MM.1S (cell line): ENCODE data around the gene HMGCS1.

Experiments
- DNase-seq: peaks from one replicate; pipeline ENCODE4 v3.0.0-alpha.2; 2015
- H2AFZ ChIP-seq: fragments of 300-600 bp; sonication (generic); 2 replicates; pipeline ENCODE4 v1.6.0; 2016; ENCODE audit warnings: antibody characterized with exemption, low read length
- H3F3A ChIP-seq: fragments of 300-600 bp; sonication (generic); 2 replicates; pipeline ENCODE4 v1.6.1; 2016; ENCODE audit warnings: mild to moderate bottlenecking, antibody characterized with exemption, low read length, moderate library complexity, mixed read lengths; ENCODE audit not compliant: insufficient read depth
- H3K27ac ChIP-seq: fragments of 300-600 bp; sonication (generic); 2 replicates; pipeline ENCODE4 v1.5.1; 2016; ENCODE audit warnings: mild to moderate bottlenecking, low read length
- H3K27me3 ChIP-seq: fragments of 300-600 bp; sonication (generic); replicated peaks from 2 replicates; pipeline ENCODE4 v1.6.0; 2016; ENCODE audit warnings: low read length; ENCODE audit not compliant: insufficient read depth
- H3K36me3 ChIP-seq: fragments of 300-600 bp; sonication (generic); replicated peaks from 2 replicates; pipeline ENCODE4 v1.6.1; 2016; ENCODE audit warnings: mild to moderate bottlenecking, low read length, mixed read lengths; ENCODE audit not compliant: insufficient read depth
- H3K4me1 ChIP-seq: fragments of 300-600 bp; sonication (generic); 2 replicates; pipeline ENCODE4 v1.6.1; 2016; ENCODE audit warnings: low read length, mixed read lengths
- H3K4me2 ChIP-seq: fragments of 300-600 bp; sonication (generic); 2 replicates; pipeline ENCODE4 v1.6.0; 2016; ENCODE audit warnings: low read depth, low read length
- H3K4me3 ChIP-seq: fragments of 300-600 bp; sonication (generic); 2 replicates; pipeline ENCODE4 v1.5.1; 2016; ENCODE audit warnings: low read length, mixed read lengths
- H3K79me2 ChIP-seq: fragments of 300-600 bp; sonication (generic); 2 replicates; pipeline ENCODE4 v1.6.1; 2016; ENCODE audit warnings: mixed run types, low read length, mixed read lengths
- H3K9ac ChIP-seq: fragments of 300-600 bp; sonication (generic); 2 replicates; pipeline ENCODE4 v1.6.1; 2016; ENCODE audit warnings: low read length, mixed read lengths
- H3K9me2 ChIP-seq: fragments of 300-600 bp; sonication (generic); replicated peaks from 2 replicates; pipeline ENCODE4 v1.6.1; 2016; ENCODE audit warnings: mild to moderate bottlenecking, low read length, mixed read lengths; ENCODE audit not compliant: insufficient read depth
- H3K9me3 ChIP-seq: fragments of 300-600 bp; sonication (generic); replicated peaks from 2 replicates; pipeline ENCODE4 v1.6.1; 2016; ENCODE audit warnings: mild to moderate bottlenecking, low read length, mixed read lengths; ENCODE audit not compliant: insufficient read depth
- H4K20me1 ChIP-seq: fragments of 300-600 bp; sonication (generic); 2 replicates; pipeline ENCODE4 v1.6.1; 2016; ENCODE audit warnings: mild to moderate bottlenecking, low read length, moderate library complexity, mixed read lengths; ENCODE audit not compliant: insufficient read depth
- EZH2 ChIP-seq: fragments of 300-600 bp; sonication (generic); optimal IDR thresholded peaks from 2 replicates; pipeline ENCODE3; 2017; ENCODE audit warnings: low read depth, mild to moderate bottlenecking, antibody characterized with exemption, low read length, mixed read lengths
- EZH2phosphoT487 ChIP-seq: fragments of 300-600 bp; sonication (generic); IDR thresholded peaks from 2 replicates; pipeline ENCODE4 v1.6.1; 2018; ENCODE audit warnings: antibody characterized with exemption, low read length
- TF ChIP-seq, protein P1 (sequence below): fragments of 300-600 bp; sonication (generic); IDR thresholded peaks from 2 replicates; pipeline ENCODE4 v1.5.1; 2016; ENCODE audit warnings: antibody characterized with exemption, low read length, mixed read lengths

The HMGCS1 gene

GRCh38 chr5:43255704-43256103, 57.5 kb downstream of the HMGCS1 start:
- no peak overlapping the region for H3K4me2 ChIP-seq
- H2AFZ ChIP-seq: no peak overlapping the region

GRCh38 chr5:43251754-43252153, 61.5 kb downstream of the HMGCS1 start:
- Histone ChIP-seq H3K27me3 (no peaks in the 10 kb centered on the region), H3K79me2 (no peaks in the 10 kb centered on the region), H2AFZ (no peak overlapping the region), H3F3A (no peaks in the 10 kb centered on the region), H3K27ac (no peak overlapping the region), H3K9ac (no peak overlapping the region), H3K9me3 (no peaks in the 10 kb centered on the region), H3K9me2 (no peaks in the 10 kb centered on the region), H3K4me2 (no peak overlapping the region), H3K4me1 (no peaks in the 10 kb centered on the region), H4K20me1 (no peaks in the 10 kb centered on the region), H3K4me3 (no peak overlapping the region), H3K36me3 (no peaks in the 10 kb centered on the region)
- DNase-seq: no peak
- TF ChIP-seq EZH2 (no peak), EZH2phosphoT487 (no peak)

More at GRCh38 chr5:43255704-43256103, 57.5 kb downstream of the HMGCS1 start:
- Histone ChIP-seq H3K9me2 (no peaks in the 10 kb centered on the region), H3K27me3 (no peaks in the 10 kb centered on the region), H3K9ac (no peak overlapping the region), H3K4me3 (no peak overlapping the region), H3K27ac (no peak overlapping the region), H3K9me3 (no peaks in the 10 kb centered on the region), H3K36me3 (no peaks in the 10 kb centered on the region), H4K20me1 (no peaks in the 10 kb centered on the region), H3F3A (no peaks in the 10 kb centered on the region), H3K79me2 (no peaks in the 10 kb centered on the region), H3K4me1 (no peaks in the 10 kb centered on the region)
- TF ChIP-seq EZH2 (no peak), EZH2phosphoT487 (no peak)
- TF ChIP-seq, protein P1, sequence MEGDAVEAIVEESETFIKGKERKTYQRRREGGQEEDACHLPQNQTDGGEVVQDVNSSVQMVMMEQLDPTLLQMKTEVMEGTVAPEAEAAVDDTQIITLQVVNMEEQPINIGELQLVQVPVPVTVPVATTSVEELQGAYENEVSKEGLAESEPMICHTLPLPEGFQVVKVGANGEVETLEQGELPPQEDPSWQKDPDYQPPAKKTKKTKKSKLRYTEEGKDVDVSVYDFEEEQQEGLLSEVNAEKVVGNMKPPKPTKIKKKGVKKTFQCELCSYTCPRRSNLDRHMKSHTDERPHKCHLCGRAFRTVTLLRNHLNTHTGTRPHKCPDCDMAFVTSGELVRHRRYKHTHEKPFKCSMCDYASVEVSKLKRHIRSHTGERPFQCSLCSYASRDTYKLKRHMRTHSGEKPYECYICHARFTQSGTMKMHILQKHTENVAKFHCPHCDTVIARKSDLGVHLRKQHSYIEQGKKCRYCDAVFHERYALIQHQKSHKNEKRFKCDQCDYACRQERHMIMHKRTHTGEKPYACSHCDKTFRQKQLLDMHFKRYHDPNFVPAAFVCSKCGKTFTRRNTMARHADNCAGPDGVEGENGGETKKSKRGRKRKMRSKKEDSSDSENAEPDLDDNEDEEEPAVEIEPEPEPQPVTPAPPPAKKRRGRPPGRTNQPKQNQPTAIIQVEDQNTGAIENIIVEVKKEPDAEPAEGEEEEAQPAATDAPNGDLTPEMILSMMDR: no peak
- DNase-seq: no peak

DNA sequence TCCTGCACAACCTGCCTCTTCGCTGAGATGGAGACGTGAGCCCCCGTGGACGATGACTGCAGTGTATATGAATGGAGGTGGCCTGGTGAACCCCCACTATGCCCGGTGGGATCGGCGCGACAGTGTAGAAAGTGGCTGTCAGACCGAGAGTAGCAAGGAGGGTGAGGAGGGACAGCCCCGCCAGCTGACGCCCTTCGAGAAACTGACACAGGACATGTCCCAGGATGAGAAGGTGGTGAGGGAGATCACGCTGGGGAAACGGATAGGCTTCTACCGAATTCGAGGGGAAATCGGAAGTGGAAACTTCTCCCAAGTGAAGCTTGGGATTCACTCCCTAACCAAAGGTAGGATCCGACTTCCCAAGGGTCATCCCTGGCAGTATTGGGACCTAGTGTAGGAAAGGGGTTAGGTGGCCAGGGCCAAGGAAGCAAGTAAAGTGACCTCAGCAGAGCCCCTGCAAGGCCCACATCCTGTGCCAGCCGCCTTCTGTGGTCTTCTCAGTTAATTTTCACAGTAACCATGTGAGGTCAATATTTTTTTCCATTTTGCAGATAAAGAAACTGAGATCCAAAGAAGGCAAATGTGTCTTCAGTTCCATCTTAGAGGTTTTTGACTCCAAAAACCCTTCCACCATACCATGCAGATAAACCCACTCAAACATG, 67.4 kb downstream of the HMGCS1 start:
- H3K9me3 ChIP-seq: no peaks in the 10 kb centered on the region
- no peaks in the 10 kb centered on the region for H4K20me1 ChIP-seq
- no peak overlapping the region for H3K4me2 ChIP-seq
- no peaks in the 10 kb centered on the region for H3K27me3 ChIP-seq
- no peaks in the 10 kb centered on the region for H3K36me3 ChIP-seq
- H3K4me3 ChIP-seq: no peak overlapping the region
- H3K9me2 ChIP-seq: no peaks in the 10 kb centered on the region
- DNase-seq: no peak
- H2AFZ ChIP-seq: no peak overlapping the region
- H3K27ac ChIP-seq: no peak overlapping the region
- H3K79me2 ChIP-seq: no peaks in the 10 kb centered on the region
- no peak overlapping the region for H3K9ac ChIP-seq
- no peaks in the 10 kb centered on the region for H3K4me1 ChIP-seq
- no peaks in the 10 kb centered on the region for H3F3A ChIP-seq
- TF ChIP-seq, protein P1: no peak
- TF ChIP-seq EZH2 (no peak), EZH2phosphoT487 (no peak)
